Liver (tissue), 3 donors: Measurements from ENCODE around the gene PARP9.

Source experiments
- ATF3 ChIP-seq: IDR thresholded peaks from 2 replicates; pipeline ENCODE4 v1.6.1; 2016; ENCODE audit warnings: antibody characterized with exemption
- CTCF ChIP-seq: fragments of 150-350 bp; IDR thresholded peaks from 2 replicates; pipeline ENCODE4 v1.5.1; 2017; ENCODE audit warnings: improper control_type of control experiment, low read depth, low read length; ENCODE audit not compliant: missing input control
- EGR1 ChIP-seq, 2 donors: IDR thresholded peaks; 2 replicates each; pipeline ENCODE4 v1.6.1; 2016 to 2018; ENCODE audit warnings: antibody characterized with exemption in 2 of 2, low read depth in 2 of 2
- FOXA1 ChIP-seq: IDR thresholded peaks from 2 replicates; pipeline ENCODE4 v1.6.1; 2016; ENCODE audit warnings: antibody characterized with exemption
- JUND ChIP-seq, 2 donors: IDR thresholded peaks; 2 replicates each; pipeline ENCODE4 v1.6.1; 2016; ENCODE audit warnings: antibody characterized with exemption in 2 of 2
- MAX ChIP-seq: IDR thresholded peaks from 2 replicates; pipeline ENCODE4 v1.6.1; 2016; ENCODE audit warnings: antibody characterized with exemption
- NR2F2 ChIP-seq: IDR thresholded peaks from 2 replicates; pipeline ENCODE4 v1.6.1; 2016; ENCODE audit warnings: antibody characterized with exemption
- RAD21 ChIP-seq, 2 donors: IDR thresholded peaks; 2 replicates each; pipeline ENCODE4 v1.6.1; 2016; ENCODE audit warnings: antibody characterized with exemption in 2 of 2, mild to moderate bottlenecking in 2 of 2
- REST ChIP-seq: IDR thresholded peaks from 2 replicates; pipeline ENCODE4 v1.6.1; 2016; ENCODE audit warnings: antibody characterized with exemption, mild to moderate bottlenecking
- TAF1 ChIP-seq: conservative IDR thresholded peaks from 2 replicates; pipeline ENCODE4 v1.6.1; 2016; ENCODE audit warnings: antibody characterized with exemption, mild to moderate bottlenecking
- donor health status: healthy.
- donor health status: healthy.

- TF ChIP-seq CTCF (no peak), REST (no peak), ATF3 (no peak), RAD21 (IDR thresholded peaks at IDR 0.05) (no peak), JUND (IDR thresholded peaks at IDR 0.05) (no peak), TAF1 (no peak), NR2F2 (no peak), FOXA1 (no peak), EGR1 (IDR thresholded peaks at IDR 0.05; ENCODE audit: low read depth in 2 of 2) (no peak), MAX (no peak)
Measured at GRCh38 chr3:122513386-122514122, 50.5 kb downstream of the PARP9 start.
